GM12873 (cell line): ENCODE results near the gene EIF1AY.

Experiments
- TF ChIP-seq, protein P1 (sequence below): IDR thresholded peaks from 2 replicates; pipeline ENCODE4 v1.5.1; 2012; ENCODE audit warnings: low read depth, mild to moderate bottlenecking, moderate library complexity, low read length, control low read depth; ENCODE audit not compliant: insufficient read depth; ENCODE audit errors: missing control alignments

The EIF1AY gene

DNA sequence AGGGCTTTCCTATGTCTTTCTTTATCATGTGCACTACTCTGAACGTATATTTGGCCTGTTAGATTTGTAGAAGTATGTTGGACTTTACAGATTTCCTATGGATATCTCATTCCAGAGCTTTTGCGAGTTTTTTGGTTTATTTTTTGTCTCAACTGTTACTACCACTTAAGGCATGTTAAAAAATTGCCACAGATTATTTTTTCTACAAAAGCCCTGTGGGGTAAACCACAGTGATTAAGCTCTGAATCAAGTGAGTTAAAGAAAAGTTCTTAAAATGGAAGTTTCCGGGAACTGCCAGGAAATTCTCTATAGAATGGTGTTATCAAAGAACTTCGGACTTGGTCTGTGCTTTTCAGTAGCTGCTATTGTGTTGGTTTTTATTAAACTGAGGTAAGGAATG lies 10.6 kb downstream of the EIF1AY start:
- TF ChIP-seq, protein P1, sequence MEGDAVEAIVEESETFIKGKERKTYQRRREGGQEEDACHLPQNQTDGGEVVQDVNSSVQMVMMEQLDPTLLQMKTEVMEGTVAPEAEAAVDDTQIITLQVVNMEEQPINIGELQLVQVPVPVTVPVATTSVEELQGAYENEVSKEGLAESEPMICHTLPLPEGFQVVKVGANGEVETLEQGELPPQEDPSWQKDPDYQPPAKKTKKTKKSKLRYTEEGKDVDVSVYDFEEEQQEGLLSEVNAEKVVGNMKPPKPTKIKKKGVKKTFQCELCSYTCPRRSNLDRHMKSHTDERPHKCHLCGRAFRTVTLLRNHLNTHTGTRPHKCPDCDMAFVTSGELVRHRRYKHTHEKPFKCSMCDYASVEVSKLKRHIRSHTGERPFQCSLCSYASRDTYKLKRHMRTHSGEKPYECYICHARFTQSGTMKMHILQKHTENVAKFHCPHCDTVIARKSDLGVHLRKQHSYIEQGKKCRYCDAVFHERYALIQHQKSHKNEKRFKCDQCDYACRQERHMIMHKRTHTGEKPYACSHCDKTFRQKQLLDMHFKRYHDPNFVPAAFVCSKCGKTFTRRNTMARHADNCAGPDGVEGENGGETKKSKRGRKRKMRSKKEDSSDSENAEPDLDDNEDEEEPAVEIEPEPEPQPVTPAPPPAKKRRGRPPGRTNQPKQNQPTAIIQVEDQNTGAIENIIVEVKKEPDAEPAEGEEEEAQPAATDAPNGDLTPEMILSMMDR = no peak
